Occipital lobe (tissue), 2 donors: ENCODE measurements around the gene GMIP. TPM values are rescaled to one million over a fixed set of nuclear protein-coding genes. Genes with fewer than 3 reads are reported as not detected.
A peak's percentile ranks its signal among the peaks of the same experiment; 100 is the strongest.
"Not testable (repeated sequence)": the region's sequence is repeated elsewhere in the genome, so short reads cannot be mapped to it uniquely, and the experiment has no call there.

ENCODE experiments used
- DNase-seq: peaks from one replicate; lab custom pipeline; 2025; lab: John Stamatoyannopoulos, UW
- total RNA-seq: library from RNA; depleted of rRNA; stranded (reverse); fragments of >200 nt; gene quantifications from one replicate; pipeline ENCODE4 v1.2.3, GENCODE V29; 2014

The GMIP gene
- 14.3 TPM for total RNA-seq

GRCh38 chr19:19643158-19644053, at the start of gene GMIP:
TSS of gene GMIP (minus strand) at chr19:19643657. CDS start at chr19:19643529, 128 bp downstream.
- DNase-seq, result peak; percentile 50

- no peak for DNase-seq
Observed at GRCh38 chr19:19691683-19692082, 48.2 kb upstream of the GMIP start.

GRCh38 chr19:19689023-19689422, 45.6 kb upstream of the GMIP start:
- not testable (repeated sequence) for DNase-seq

DNA sequence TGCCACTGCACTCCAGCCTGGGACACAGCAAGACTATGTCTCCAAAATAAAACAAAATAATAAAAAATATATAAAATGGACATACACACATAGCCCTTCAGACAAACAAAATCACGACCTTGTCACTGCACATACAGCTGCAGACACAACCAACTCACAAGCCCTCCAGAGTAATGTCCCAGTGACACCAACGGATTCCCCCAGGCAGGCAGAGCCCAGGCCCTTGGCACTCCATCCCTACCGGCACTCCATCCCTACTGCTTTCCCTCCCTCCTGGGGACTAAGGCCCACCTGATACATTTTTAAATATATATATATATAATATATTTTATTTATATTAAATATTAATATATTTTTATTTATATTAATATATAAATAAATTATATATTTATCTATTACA, 43.6 kb upstream of the GMIP start:
- DNase-seq, result no peak

DNA sequence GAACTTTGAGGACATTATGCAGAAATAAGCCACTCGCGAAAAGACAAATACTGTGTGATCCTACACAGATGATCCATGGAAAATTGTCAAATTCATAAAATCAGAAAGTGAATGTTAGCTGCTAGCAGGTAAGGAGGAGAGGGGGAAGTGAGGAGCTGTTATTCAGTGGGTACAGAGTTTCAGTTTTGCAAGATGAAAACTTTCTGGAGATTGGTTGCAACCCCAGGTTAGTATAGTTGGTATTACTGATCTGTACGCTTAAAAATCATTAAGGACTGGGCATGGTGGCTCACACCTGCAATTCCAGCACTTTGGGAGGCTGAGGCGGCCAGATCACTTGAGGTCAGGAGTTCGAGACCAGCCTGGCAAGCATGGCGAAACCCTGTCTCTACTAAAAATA, 43.1 kb upstream of the GMIP start:
- DNase-seq, result no peak

- DNase-seq, result not testable (repeated sequence)
Observed at GRCh38 chr19:19686119-19686518, 42.7 kb upstream of the GMIP start.

- DNase-seq, result no peak
Observed at GRCh38 chr19:19679176-19680073, 36.0 kb upstream of the GMIP start.

DNA sequence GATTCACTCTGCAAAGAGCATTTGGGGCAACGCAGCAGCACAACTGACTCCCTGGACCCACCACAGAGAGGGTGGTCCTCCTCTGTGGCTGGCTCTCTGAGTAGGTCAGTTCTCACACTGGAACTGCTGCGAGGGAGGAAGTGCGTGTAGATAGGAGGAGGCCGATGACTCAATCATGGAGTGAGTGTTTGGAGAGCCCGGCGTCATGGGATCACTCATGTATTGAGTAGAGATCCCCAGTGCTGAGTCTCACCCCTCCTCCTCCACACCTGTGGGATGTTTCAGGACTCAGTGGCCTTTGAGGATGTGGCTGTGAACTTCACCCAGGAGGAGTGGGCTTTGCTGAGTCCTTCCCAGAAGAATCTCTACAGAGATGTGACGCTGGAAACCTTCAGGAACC, 34.1 kb upstream of the GMIP start:
- DNase-seq, result no peak

DNA sequence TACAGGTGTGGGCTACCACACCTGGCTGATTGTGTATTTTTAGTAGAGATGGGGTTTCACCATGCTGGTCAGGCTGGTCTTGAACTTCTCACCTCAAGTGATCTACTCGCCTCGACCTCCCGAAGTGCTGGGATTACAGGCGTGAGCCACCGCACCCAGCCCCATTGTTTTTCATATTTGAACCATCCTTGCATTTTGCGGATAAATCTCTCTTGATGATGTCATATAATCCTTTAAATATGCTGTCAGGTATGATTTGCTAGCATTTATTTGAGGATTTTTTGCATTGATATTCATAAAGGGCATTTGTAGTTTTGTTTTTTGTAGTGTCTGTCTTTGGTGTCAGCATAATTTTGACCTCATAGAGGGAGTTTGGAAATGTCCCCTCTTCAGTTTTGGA, 30.9 kb upstream of the GMIP start:
- DNase-seq, result no peak

- DNase-seq, result no peak
Observed at GRCh38 chr19:19672816-19673215, 29.4 kb upstream of the GMIP start.

- DNase-seq, result no peak
Observed at GRCh38 chr19:19670070-19670551, 26.7 kb upstream of the GMIP start.

DNA sequence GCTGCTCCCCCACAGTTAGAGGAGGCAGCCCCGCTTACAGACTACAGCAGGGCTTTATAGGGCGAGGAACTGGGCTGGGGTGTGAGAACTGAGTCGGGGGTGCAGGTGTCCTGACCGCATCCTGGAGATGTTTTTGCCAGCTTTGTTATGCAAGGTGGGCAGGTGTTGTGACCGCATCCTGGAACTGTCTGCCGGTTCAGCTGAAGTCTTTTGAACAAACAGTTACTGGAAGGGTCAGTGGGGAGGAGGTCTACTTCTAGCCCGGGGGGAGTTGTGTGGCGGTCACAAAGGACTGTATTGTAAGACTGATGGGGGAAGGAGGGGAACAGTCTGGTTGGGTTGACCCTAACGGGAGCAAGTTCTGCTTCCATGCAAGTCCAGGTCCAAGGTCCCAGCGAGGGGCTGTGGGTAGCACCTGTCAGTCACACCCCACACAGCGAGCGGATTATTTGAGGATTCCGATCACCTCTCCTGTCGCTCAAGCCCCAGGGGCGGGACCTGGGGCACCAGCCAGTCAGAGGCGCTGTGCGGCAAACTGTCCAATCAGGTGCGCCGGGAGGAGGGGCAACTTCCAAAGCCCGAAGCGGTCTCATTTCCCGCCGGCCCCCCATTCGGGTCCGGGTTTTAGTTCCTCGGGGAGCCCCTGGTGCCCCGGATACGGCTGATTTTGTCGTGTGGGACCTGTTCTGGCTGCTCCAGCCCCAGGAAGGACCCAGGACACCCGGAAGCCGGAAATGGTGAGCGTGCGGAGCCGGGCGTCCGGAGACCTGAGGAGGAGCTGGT, 25.0 kb upstream of the GMIP start, which contains the start of gene ZNF101:
TSS of gene ZNF101 (plus strand) at position 610 of the 783 bp plus-strand sequence. CDS start at position 735, 125 bp downstream.
- peak; percentile 92 for DNase-seq

DNA sequence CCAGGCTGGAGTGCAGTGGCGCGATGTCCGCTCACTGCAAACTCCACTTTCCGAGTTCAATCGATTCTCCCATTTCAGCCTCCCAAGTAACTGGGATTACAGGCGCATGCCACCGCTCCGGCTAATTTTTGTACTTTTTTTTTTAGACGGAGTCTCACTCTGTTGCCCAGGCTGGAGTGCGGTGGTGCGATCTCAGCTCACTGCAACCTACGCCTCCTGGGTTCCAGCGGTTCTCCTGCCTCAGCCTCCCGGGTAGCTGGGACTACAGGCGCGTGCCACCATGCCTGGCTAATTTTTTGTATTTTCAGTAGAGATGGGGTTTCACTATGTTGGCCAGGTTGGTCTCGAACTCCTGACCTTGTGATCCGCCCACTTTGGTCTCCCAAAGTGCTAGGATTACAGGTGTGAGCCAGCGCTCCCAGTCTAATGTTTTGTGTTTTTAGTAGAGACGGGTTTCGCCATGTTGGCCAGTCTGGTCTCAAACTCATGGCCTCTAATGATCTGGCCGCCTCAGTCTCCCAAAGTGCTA, 22.0 kb upstream of the GMIP start:
- not testable (repeated sequence) for DNase-seq

DNA sequence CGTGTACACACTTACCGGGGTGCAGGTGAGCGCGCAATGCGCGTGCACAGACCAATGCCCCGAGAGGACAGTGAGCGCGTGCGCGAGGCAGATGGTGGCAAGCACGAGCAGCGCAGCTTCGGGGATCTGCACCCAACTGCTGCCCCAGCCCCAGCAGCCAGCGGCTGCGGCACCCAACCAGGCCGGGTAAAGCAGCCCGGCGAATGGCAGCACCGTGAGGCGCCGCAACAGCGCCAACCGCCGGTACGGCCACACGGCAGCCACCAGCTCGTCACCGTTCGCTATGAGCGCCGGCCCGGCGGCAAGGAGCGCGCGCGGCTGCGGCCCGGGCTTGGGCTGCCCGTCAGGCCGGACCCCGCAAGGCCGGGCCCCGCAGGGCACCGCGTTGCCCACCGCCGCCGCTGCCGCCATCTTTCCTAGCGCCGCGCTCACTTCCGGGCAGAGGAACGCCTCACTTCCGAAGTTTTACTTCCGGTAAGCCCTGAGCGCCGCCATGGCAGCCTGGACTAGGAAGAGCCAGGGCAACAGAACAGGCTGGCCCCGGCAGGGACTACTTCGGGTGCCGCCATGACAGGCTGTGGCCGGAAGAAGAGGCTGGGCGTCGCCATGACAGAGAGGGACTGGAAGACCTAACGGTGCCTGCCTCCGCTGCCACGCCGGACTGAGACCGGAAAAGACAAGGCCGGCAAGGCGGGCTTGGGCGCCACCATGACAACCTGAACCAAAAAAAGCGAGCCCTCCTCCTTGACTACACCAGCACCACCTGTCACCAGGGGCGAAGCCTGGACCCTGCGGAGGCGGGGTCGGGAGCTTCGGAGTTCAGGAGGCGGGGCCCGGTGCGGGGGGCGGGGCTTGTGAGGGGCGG, 20.0 kb upstream of the GMIP start, which contains the start of gene ATP13A1:
TSS of gene ATP13A1 (minus strand) at position 421 of the 865 bp plus-strand sequence. CDS start at position 411, 10 bp downstream.
- DNase-seq, result peak; percentile 97

GRCh38 chr19:19662871-19663255, 19.4 kb upstream of the GMIP start:
- no peak for DNase-seq

- no peak for DNase-seq
Observed at GRCh38 chr19:19662344-19662743, 18.9 kb upstream of the GMIP start.

- DNase-seq, result no peak
Observed at GRCh38 chr19:19661675-19662251, 18.3 kb upstream of the GMIP start.

GRCh38 chr19:19661141-19661674, 17.8 kb upstream of the GMIP start:
- DNase-seq, result no peak

DNA sequence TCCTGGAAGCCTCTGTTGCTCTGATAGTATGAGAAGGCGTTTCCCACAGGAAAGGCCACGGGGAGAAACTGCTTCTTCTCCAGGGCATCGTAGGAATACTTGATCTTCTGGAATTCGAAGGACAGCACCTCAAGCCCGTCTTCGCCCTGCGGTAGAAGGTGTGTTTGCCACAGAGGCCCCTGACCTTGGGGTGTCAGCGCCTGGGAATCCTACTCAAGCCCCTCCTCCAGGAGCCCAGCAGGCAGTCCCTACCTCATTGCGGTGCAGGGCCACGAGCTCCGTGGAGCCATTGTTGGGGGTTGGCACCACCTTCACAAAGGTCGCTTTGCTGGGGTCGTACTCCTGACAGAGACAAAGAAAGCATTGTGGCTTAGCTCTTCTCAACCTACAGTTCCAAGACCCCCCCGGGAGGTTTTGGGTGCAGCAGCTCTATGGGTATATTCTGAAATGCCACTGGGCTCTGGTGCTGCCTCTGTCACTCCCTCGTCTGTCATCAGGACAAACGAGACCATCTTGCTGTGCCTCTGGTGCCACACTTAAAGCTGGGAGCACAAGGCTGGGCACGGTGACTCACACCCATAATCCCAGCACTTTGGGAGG, 16.3 kb upstream of the GMIP start:
- DNase-seq, result no peak
